K562 (cell line): ENCODE results near the gene MARCHF3. TPM values are rescaled to one million over a fixed set of nuclear protein-coding genes. Genes with fewer than 3 reads are reported as not detected.
A peak's percentile ranks its signal among the peaks of the same experiment; 100 is the strongest.

ENCODE experiments used
- BRD9 ChIP-seq: fragments of 450-650 bp; IDR thresholded peaks from 2 replicates; pipeline ENCODE4 v1.6.1; 2018; ENCODE audit warnings: low read depth; ENCODE audit not compliant: partially characterized antibody
- CREM ChIP-seq: IDR thresholded peaks from 2 replicates; pipeline ENCODE4 v1.6.1; 2014; ENCODE audit warnings: antibody characterized with exemption, low read depth
- FOXP1 ChIP-seq: sonication (generic); formaldehyde crosslinking; IDR thresholded peaks from 2 replicates; pipeline ENCODE4 v1.8.0; 2022; ENCODE audit warnings: mild to moderate bottlenecking, missing genetic modification reagents
- FOXP4 ChIP-seq: sonication (generic); formaldehyde crosslinking; IDR thresholded peaks from 2 replicates; pipeline ENCODE4 v1.8.0; 2022; ENCODE audit warnings: mild to moderate bottlenecking, missing genetic modification reagents, borderline replicate concordance
- GATA2 ChIP-seq: sonication (generic); formaldehyde crosslinking; IDR thresholded peaks from 2 replicates; pipeline ENCODE4 v1.4.0; 2020; ENCODE audit warnings: mild to moderate bottlenecking, missing genetic modification reagents
- GMEB1 ChIP-seq: fragments of 250-450 bp; sonication (Bioruptor Pico); IDR thresholded peaks from 2 replicates; pipeline ENCODE4 v1.4.0; 2020; ENCODE audit warnings: mild to moderate bottlenecking
- IFI16 ChIP-seq: fragments of 250-450 bp; sonication (Bioruptor Pico); IDR thresholded peaks from 2 replicates; pipeline ENCODE4 v2.1.2; 2022; ENCODE audit warnings: mild to moderate bottlenecking, inconsistent platforms
- KAT2B ChIP-seq: IDR thresholded peaks from one replicate; pipeline ENCODE4 v1.6.1; 2012; ENCODE audit warnings: low read depth, mild to moderate bottlenecking, control low read depth, inconsistent platforms, low read length, moderate library complexity
- MAFF ChIP-seq: IDR thresholded peaks from 2 replicates; pipeline ENCODE4 v1.6.1; 2012; ENCODE audit warnings: low read length, improper control_type of control experiment
- MYC ChIP-seq, 2 experiments: fragments of 250-450 bp in 1 of 2; sonication (Bioruptor Pico) in 1 of 2; IDR thresholded peaks; 2 replicates each; pipeline versions ENCODE4 v1.5.1 to v1.6.1; 2012 to 2021; ENCODE audit warnings: low read depth in 2 of 2, borderline replicate concordance in 1 of 2, improper control_type of control experiment in 1 of 2, low read length in 1 of 2, mild to moderate bottlenecking in 1 of 2, moderate library complexity in 1 of 2
- NFRKB ChIP-seq: fragments of 450-650 bp; IDR thresholded peaks from 2 replicates; pipeline ENCODE4 v1.6.1; 2016; ENCODE audit warnings: low read depth
- POLR2AphosphoS5 ChIP-seq: IDR thresholded peaks from 2 replicates; pipeline ENCODE4 v1.6.1; 2011; ENCODE audit warnings: mild to moderate bottlenecking, low read depth, low read length, moderate library complexity; ENCODE audit not compliant: control insufficient read depth, insufficient read depth
- RAD21 ChIP-seq, 2 experiments: fragments of 250-450 bp in 1 of 2; fragments of 450-650 bp in 1 of 2; sonication (Bioruptor Pico) in 1 of 2; formaldehyde crosslinking in 1 of 2; IDR thresholded peaks in 1 of 2; conservative IDR thresholded peaks in 1 of 2; 2 replicates each; pipeline versions ENCODE4 v1.4.0 to v1.8.0; 2020 to 2022; ENCODE audit warnings: mild to moderate bottlenecking in 2 of 2, moderate library complexity in 1 of 2
- RBFOX2 ChIP-seq: fragments of 200-400 bp; formaldehyde crosslinking; IDR thresholded peaks from 2 replicates; pipeline ENCODE4 v1.6.1; 2017; ENCODE audit warnings: low read depth, mild to moderate bottlenecking, low read length, moderate library complexity
- RBM39 ChIP-seq: fragments of 200-400 bp; formaldehyde crosslinking; optimal IDR thresholded peaks from 2 replicates; pipeline ENCODE3; 2018; ENCODE audit warnings: low read depth, low read length
- SIN3B ChIP-seq: fragments of 450-650 bp; IDR thresholded peaks from 2 replicates; pipeline ENCODE4 v1.6.1; 2017; ENCODE audit warnings: low read depth, mild to moderate bottlenecking, moderate library complexity
- TFAM ChIP-seq: fragments of 250-450 bp; sonication (Bioruptor Pico); conservative IDR thresholded peaks from 2 replicates; pipeline ENCODE4 v1.5.0; 2021; ENCODE audit warnings: mild to moderate bottlenecking, moderate library complexity
- VEZF1 ChIP-seq: fragments of 200-800 bp; sonication (Bioruptor generic); IDR thresholded peaks from 2 replicates; pipeline ENCODE4 v1.6.1; 2017; ENCODE audit warnings: missing genetic modification characterization, missing compliant biosample characterization
- ZBTB49 ChIP-seq: sonication (generic); formaldehyde crosslinking; IDR thresholded peaks from 2 replicates; pipeline ENCODE4 v1.8.0; 2022; ENCODE audit warnings: missing genetic modification reagents, mild to moderate bottlenecking, borderline replicate concordance
- ZBTB8A ChIP-seq: fragments of 450-650 bp; IDR thresholded peaks from 2 replicates; pipeline ENCODE4 v1.6.1; 2018; ENCODE audit warnings: mild to moderate bottlenecking, moderate library complexity; ENCODE audit not compliant: partially characterized antibody
- ZNF12 ChIP-seq: sonication (generic); formaldehyde crosslinking; IDR thresholded peaks from 2 replicates; pipeline ENCODE4 v1.4.0; 2020; ENCODE audit warnings: mild to moderate bottlenecking, missing genetic modification reagents
- polyA plus RNA-seq, 8 experiments: library from polyadenylated mRNA; depleted of rRNA in 4 of 8; stranded (reverse) in 5 of 8; unstranded in 3 of 8; fragments of >200 nt; fragmentation: Nextera tagmentation in 2 of 8; fragmentation: Illumina TruSeq in 1 of 8; extraction: Ambion mirVana in 2 of 8; extraction: Trizol in 1 of 8; gene quantifications; 2 replicates each; pipeline versions ENCODE4 v1.2.1 to v1.2.3, GENCODE V29; 2011 to 2014; ENCODE audit warnings: inconsistent platforms in 1 of 8, missing spikeins in 1 of 8
- total RNA-seq, 7 experiments: library from RNA; depleted of rRNA in 6 of 7; stranded (reverse); fragments of >200 nt in 6 of 7; fragmentation: Illumina TruSeq in 2 of 7; extraction: Trizol in 2 of 7; gene quantifications; 2 replicates each; pipeline versions ENCODE4 v1.2.1 to v1.2.3, GENCODE V29; 2011 to 2021; ENCODE audit warnings: low replicate concordance in 1 of 7

Gene MARCHF3
- total and polyA plus RNA-seq, 9 of the 15 experiments (the other 6 are each of a cell fraction or from before 2014, with no cell fraction given), result 5.6 to 37.4 (median 16.5) TPM

- no peak for TF ChIP-seq VEZF1
- no peak for TF ChIP-seq TFAM
- no peak for TF ChIP-seq POLR2AphosphoS5
- no peak for TF ChIP-seq GMEB1 (CRISPR knock-in tag)
- peak; percentile 23 to 48 for TF ChIP-seq RAD21 (CRISPR knock-in tag; conservative IDR thresholded peaks at IDR 0.05 in 1 of 2, IDR thresholded peaks at IDR 0.05 in 1 of 2)
- no peak for TF ChIP-seq MAFF
- no peak for TF ChIP-seq ZBTB8A
- peak; percentile 80 for TF ChIP-seq RBFOX2
- peak; percentile 98 for TF ChIP-seq MYC (IDR thresholded peaks at IDR 0.05; ENCODE audit: low read depth, low read length)
- no peak for TF ChIP-seq MYC (CRISPR knock-in tag; IDR thresholded peaks at IDR 0.05; ENCODE audit: borderline replicate concordance, low read depth)
- no peak for TF ChIP-seq ZNF12 (CRISPR knock-in tag)
- TF ChIP-seq FOXP4 (CRISPR knock-in tag), result no peak
- TF ChIP-seq KAT2B, result no peak
- no peak for TF ChIP-seq FOXP1
- TF ChIP-seq NFRKB, result no peak
- no peak for TF ChIP-seq IFI16 (CRISPR knock-in tag)
- TF ChIP-seq SIN3B, result no peak
- peak; percentile 25; the same call in 1 of the 2 replicates for TF ChIP-seq CREM
- TF ChIP-seq RBM39, result no peak
- TF ChIP-seq BRD9, result no peak
- no peak for TF ChIP-seq ZBTB49 (CRISPR knock-in tag)
- TF ChIP-seq GATA2, result no peak
Measured at GRCh38 chr5:126864042-126864688, 166.2 kb downstream of the MARCHF3 start (continued).
